GM18505 (cell line): Measurements from ENCODE around the gene DOCK3.
"Not testable (repeated sequence)": the region's sequence is repeated elsewhere in the genome, so short reads cannot be mapped to it uniquely, and the experiment has no call there.

Experiments
- ATAC-seq: cut with Tn5 transposase; IDR thresholded peaks from one replicate; pipeline ENCODE4 v1.9.1; 2021; ENCODE audit not compliant: unreplicated experiment
- POLR2A ChIP-seq: IDR thresholded peaks from 4 replicates; pipeline ENCODE4 v1.6.1; 2011; ENCODE audit warnings: borderline replicate concordance; ENCODE audit not compliant: insufficient read depth, insufficient read length; ENCODE audit errors: extremely low read depth

The DOCK3 gene

DNA sequence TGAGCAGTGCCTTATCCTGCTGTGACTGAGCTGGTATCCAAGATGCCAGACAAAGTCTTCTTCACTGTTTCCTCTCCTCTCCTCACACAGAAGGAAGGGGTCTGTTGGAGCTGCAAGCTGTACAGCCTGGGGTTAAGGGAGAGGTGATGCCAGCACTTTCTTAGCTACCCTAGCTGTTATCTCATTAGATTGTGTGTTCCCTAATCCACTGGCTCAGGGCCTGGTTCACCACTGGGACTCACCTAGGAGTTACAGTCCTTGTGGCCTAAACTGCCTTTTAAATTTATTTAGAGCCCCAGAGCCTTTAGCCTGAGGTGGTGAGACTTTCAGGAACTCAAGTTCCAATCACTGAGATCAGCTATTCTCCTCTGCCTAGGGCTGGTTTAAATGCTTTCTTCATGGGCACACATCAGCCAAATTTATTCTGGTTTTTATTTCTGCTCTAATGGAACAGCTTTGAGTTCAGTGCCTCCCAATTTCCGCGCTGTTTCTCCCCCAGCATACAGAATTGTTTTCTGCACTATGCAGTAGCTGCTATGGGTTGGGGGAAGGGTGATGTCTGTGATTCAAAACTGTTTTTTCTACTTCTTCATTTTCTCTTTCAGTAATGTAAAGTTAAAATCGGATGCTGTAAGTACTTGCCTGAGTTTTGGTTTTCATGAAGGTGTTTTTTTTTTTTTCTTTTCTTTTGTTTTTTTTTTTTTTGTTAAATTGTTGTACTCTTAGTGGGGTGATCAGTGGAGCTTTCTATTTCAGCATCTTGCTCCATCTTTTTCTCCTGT lies 198.8 kb downstream of the DOCK3 start:
- no peak for ATAC-seq
- no peak for TF ChIP-seq POLR2A

- not testable (repeated sequence) for ATAC-seq
Observed at GRCh38 chr3:50874876-50875275, 200.1 kb downstream of the DOCK3 start.

DNA sequence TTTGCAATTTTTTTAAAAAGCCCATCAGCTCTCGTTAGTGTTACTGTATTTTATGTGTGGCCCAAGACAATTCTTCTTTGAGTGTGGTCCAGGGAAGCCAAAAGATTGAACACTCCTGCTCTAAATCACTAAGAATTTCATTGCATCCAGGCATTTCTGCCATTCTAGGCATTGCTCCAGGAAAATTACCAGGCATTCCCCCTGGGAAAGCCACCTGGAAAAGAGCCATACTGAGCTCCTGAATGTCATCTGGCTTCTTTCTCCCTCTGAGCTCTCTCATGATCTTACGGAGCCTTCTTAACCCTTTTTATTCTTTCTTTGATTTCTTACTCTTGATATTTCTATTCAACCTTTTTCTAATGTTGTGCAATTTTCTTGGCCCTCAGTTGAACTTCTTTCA lies 202.2 kb downstream of the DOCK3 start:
- no peak for ATAC-seq
- TF ChIP-seq POLR2A: no peak

DNA sequence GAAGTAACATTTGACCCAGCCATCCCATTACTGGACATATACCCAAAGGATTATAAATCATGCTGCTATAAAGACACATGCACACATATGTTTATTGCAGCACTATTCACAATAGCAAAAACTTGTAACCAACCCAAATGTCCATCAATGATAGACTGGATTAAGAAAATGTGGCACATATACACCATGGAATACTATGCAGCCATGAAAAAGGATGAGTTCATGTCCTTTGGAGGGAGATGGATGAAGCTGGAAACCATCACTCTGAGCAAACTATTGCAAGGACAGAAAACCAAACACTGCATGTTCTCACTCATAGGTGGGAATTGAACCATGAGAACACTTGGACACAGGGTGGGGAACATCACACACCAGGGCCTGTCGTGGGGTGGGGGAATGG lies 208.0 kb downstream of the DOCK3 start:
- not testable (repeated sequence) for ATAC-seq

DNA sequence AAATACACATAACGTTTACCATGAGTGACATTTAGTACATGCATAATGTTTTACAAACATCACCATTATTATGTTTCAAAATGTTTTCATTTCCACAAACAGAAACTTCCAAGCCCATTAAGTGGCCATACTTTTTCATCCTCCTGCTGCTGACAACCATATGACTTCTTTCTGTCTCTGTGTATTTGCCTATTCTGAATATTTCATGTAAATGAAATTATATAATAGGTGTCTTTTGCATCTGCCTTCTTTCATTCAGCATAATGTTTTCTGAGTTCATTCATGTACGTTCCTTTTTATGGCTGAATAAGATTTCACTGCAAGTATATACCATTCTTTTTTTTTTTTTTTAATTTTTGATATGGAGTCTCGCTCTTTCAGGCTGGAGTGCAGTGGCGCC lies 209.0 kb downstream of the DOCK3 start:
- no peak for TF ChIP-seq POLR2A
- ATAC-seq: no peak

- ATAC-seq: no peak
- no peak for TF ChIP-seq POLR2A
Observed at GRCh38 chr3:50885070-50885850, 210.5 kb downstream of the DOCK3 start.

DNA sequence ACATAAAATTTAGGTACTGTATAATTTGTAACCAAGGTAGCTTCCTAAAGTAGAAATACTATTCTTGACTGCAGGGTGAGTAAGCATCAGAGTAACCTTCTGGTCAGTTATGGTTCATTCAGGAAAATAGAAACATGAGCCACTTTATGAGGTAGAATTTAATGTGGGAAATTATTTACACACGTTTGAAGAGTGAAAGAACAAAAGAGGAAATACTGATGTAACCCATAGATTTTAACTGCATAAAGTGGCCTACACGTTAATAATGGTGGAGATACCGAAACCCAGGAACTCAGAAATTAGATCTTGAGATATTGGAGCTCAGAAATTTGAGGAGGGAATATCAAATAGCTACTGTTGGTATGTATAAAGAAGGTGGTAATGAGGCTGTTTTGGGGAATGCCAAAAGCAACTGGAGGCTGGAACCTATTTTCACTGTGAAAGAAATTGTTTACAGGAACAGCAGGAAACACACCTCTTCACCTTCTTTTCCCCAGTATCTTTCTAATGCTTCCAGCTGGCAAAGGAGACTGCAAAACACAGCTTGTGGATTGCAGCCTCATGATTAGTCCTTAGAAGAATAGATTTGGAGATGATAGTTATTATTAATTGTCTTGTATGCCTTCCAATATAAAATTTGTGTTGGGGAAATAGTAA lies 216.1 kb downstream of the DOCK3 start:
- no peak for TF ChIP-seq POLR2A
- no peak for ATAC-seq

DNA sequence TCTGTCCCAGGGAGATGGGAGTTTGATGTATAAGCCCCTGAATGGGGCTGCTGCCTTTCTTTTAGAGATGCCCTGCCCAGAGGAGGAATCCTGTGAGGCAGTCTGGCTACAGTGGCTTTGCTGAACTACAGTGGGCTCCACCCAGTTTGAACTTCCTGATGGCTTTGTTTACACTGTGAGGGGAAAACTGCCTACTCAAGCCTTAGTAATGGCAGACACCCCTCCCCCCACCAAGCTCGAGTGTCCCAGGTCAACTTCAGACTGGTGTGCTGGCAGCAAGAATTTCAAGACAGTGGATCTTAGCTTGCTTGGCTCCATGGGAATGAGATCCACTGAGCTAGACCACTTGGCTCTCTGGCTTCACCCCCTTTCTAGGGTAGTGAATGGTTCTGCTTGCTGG lies 226.4 kb downstream of the DOCK3 start:
- ATAC-seq: not testable (repeated sequence)

- no peak for ATAC-seq
- TF ChIP-seq POLR2A: no peak
Observed at GRCh38 chr3:50912746-50913145, 238.0 kb downstream of the DOCK3 start.

DNA sequence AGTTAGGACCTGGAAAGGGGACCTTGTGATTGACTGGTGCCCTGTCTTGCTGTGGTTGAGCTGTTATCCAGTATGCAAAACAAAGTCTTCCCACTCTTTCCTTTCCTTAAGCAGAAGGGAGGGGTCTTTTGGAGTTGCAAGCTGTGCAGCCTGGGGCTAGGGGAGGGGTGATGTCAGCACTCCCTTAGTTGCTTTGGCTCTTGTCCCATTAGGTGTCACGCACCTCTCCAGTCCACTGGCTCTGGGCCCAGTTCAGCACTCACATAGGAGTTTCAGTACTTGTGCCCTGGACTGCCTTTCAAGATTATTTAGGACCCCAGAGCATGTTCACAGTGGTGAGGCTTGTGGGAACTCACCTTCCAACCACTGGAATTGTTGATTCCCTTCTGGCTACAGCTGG lies 238.5 kb downstream of the DOCK3 start:
- no peak for ATAC-seq
- no peak for TF ChIP-seq POLR2A

DNA sequence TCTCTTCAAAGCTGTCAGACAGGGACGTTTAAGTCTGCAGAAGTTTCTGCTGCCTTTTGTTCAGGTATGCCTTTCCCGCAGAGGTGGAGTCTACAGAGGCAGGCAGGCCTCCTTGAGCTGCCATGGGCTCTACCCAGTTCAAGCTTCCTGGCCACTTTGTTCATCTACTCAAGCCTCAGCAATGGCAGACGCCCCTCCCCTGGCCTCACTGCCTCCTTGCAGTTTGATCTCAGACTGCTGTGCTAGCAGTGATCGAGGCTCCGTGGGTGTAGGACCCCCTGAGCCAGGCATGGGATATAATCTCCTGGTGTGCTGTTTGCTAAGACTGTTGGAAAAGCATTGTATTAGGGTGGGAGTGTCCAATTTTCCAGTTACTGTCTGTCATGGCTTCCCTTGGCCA lies 247.3 kb downstream of the DOCK3 start:
- ATAC-seq: not testable (repeated sequence)

- no peak for TF ChIP-seq POLR2A
- no peak for ATAC-seq
Observed at GRCh38 chr3:50923955-50924354, 249.2 kb downstream of the DOCK3 start.

DNA sequence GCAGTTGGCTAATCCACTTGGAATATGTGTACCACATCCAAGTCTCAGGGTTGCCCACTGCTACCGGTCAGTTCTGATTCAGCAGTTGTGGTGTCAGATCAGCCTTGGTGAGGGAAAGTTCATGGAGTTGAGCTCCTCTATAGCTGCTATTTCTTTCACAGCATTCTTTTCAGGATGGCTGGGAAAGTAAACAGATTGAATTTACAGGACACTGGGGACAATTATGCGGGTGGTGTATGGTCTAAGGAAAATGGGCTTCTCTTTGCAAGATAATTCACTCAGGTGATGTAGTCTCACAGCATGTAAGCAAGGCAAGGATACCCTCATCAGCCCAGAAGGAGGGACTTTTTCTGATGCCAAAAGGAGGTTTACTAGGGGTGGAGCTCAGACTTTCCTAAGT lies 249.9 kb downstream of the DOCK3 start:
- ATAC-seq: no peak
- TF ChIP-seq POLR2A: no peak

DNA sequence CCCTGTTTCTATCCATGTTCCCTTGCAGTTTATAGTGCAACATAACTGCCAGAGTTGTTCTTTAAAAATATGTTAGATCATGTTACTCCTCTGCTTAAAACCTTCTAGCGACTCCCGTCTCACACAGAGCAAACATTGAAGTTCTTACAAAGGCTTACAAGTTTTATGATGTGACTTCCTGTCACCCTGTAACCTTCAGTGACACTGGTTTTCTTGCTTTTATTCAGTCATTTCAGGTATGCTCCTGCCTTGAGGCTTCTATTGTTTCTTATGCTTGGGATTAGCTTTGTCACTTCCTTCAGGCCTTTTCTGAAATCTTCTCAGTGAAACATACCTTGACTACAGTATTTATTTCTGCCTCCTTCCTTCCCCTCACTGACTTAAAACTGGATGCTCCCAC lies 252.1 kb downstream of the DOCK3 start:
- ATAC-seq: no peak
- no peak for TF ChIP-seq POLR2A
